Ureter (tissue), 1 donor: ENCODE measurements around the gene MYNN. TPM values are rescaled to one million over a fixed set of nuclear protein-coding genes. Genes with fewer than 3 reads are reported as not detected.

Experiments
- DNase-seq: peaks from one replicate; pipeline ENCODE4 v3.0.0-alpha.2; 2020; ENCODE audit warnings: low spot score
- total RNA-seq: library from RNA; stranded (reverse); gene quantifications from one replicate; pipeline ENCODE4 v1.2.4, GENCODE V29; 2023
- donor health status: DM: yes; HTN: yes; CAD: no.

The MYNN gene
- total RNA-seq, 1 donor from 2014 or later = 18.5 TPM

GRCh38 chr3:169777822-169778221 lies 4.6 kb downstream of the MYNN start:
- DNase-seq = no peak

GRCh38 chr3:169780742-169781141 lies 7.5 kb downstream of the MYNN start:
- no peak for DNase-seq

GRCh38 chr3:169781209-169781855 lies 8.1 kb downstream of the MYNN start:
- DNase-seq = no peak

GRCh38 chr3:169787120-169787519 lies 13.9 kb downstream of the MYNN start:
- no peak for DNase-seq

GRCh38 chr3:169787791-169788190 lies 14.6 kb downstream of the MYNN start:
- no peak for DNase-seq

GRCh38 chr3:169790219-169790618 lies 17.0 kb downstream of the MYNN start:
- DNase-seq = no peak

- no peak for DNase-seq
These were observed 17.7 kb downstream of the MYNN start for GRCh38 chr3:169790687-169791429.

GRCh38 chr3:169792359-169792758 lies 19.2 kb downstream of the MYNN start:
- no peak for DNase-seq

- no peak for DNase-seq
These were observed 31.5 kb downstream of the MYNN start for GRCh38 chr3:169804681-169805080.

- DNase-seq = no peak
These were observed 36.1 kb downstream of the MYNN start for GRCh38 chr3:169809230-169809795.

GRCh38 chr3:169811631-169812331 lies 38.6 kb downstream of the MYNN start:
- peak; percentile 49 for DNase-seq

- peak; percentile 73 for DNase-seq
These were observed 39.4 kb downstream of the MYNN start, which contains the start of the genes LRRC34 and LRRIQ4 for GRCh38 chr3:169812332-169813235. TSS of gene LRRC34 (minus strand) at chr3:169812904. CDS start at chr3:169812548, 356 bp downstream. TSS of gene LRRIQ4 (plus strand) at chr3:169812870. CDS start at chr3:169821922, 9,052 bp downstream.

GRCh38 chr3:169813278-169813677 lies 40.1 kb downstream of the MYNN start:
- DNase-seq = no peak

GRCh38 chr3:169813757-169814517 lies 40.7 kb downstream of the MYNN start:
- DNase-seq = no peak

- no peak for DNase-seq
These were observed 42.5 kb downstream of the MYNN start for GRCh38 chr3:169815590-169816150.

GRCh38 chr3:169818316-169818715 lies 45.1 kb downstream of the MYNN start:
- no peak for DNase-seq

GRCh38 chr3:169822091-169822490 lies 48.9 kb downstream of the MYNN start:
- no peak for DNase-seq

- no peak for DNase-seq
These were observed 49.3 kb downstream of the MYNN start for GRCh38 chr3:169822540-169822939.

- no peak for DNase-seq
These were observed 49.8 kb downstream of the MYNN start for GRCh38 chr3:169822983-169823382.

GRCh38 chr3:169825316-169825715 lies 52.1 kb downstream of the MYNN start:
- DNase-seq = no peak
